ENCODE results near the gene MICAL2.

- TF ChIP-seq, protein P1, sequence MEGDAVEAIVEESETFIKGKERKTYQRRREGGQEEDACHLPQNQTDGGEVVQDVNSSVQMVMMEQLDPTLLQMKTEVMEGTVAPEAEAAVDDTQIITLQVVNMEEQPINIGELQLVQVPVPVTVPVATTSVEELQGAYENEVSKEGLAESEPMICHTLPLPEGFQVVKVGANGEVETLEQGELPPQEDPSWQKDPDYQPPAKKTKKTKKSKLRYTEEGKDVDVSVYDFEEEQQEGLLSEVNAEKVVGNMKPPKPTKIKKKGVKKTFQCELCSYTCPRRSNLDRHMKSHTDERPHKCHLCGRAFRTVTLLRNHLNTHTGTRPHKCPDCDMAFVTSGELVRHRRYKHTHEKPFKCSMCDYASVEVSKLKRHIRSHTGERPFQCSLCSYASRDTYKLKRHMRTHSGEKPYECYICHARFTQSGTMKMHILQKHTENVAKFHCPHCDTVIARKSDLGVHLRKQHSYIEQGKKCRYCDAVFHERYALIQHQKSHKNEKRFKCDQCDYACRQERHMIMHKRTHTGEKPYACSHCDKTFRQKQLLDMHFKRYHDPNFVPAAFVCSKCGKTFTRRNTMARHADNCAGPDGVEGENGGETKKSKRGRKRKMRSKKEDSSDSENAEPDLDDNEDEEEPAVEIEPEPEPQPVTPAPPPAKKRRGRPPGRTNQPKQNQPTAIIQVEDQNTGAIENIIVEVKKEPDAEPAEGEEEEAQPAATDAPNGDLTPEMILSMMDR (IDR thresholded peaks at IDR 0.05) = no peak
- no peak for TF ChIP-seq POLR2A (IDR thresholded peaks at IDR 0.05)
Measured at GRCh38 chr11:12073436-12073835, 37.0 kb upstream of the MICAL2 start.
